ENCODE results near the gene BST2.

DNA sequence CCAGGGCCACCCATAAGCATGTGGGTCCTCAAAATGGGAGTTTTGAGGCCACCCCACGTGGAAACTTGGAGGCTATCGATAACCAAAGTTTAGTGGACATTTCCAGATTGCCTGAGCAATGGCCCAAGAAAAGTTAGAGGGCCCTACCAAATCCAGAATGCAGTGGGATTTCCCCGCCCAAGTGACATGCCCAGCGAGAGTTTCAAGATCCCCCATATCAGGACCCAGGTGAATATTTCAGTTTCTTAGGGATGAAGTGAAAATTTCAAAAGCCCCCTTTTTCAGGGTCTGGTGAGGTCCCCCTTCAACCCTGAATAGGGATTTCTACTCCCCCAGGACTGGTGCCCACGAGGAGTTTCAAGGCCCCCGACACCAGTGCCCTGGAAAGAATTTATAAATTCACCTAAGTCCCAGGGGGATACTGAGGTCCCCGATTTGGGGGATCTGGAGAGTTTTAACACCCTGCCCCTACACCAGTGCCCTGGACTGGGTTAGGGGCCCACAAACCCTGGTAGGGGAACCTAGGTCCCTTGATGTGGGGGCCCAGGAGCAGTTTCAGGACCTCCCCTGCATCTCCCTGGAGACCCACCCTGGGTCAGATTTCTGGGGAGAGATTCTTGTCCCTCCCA lies 695 bp downstream of the BST2 start:
- TF ChIP-seq, protein P1, sequence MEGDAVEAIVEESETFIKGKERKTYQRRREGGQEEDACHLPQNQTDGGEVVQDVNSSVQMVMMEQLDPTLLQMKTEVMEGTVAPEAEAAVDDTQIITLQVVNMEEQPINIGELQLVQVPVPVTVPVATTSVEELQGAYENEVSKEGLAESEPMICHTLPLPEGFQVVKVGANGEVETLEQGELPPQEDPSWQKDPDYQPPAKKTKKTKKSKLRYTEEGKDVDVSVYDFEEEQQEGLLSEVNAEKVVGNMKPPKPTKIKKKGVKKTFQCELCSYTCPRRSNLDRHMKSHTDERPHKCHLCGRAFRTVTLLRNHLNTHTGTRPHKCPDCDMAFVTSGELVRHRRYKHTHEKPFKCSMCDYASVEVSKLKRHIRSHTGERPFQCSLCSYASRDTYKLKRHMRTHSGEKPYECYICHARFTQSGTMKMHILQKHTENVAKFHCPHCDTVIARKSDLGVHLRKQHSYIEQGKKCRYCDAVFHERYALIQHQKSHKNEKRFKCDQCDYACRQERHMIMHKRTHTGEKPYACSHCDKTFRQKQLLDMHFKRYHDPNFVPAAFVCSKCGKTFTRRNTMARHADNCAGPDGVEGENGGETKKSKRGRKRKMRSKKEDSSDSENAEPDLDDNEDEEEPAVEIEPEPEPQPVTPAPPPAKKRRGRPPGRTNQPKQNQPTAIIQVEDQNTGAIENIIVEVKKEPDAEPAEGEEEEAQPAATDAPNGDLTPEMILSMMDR (IDR thresholded peaks at IDR 0.05; ENCODE audit: insufficient read depth, low read length), result no peak
- no peak for TF ChIP-seq REST (IDR thresholded peaks at IDR 0.05; ENCODE audit: insufficient replicate concordance, low read depth)

Measured in HL-60 (cell line).